Jurkat, Clone E6-1 (cell line): ENCODE results near the gene NPW.

Source experiments
- DNase-seq: peaks from one replicate; pipeline ENCODE4 v3.0.0-alpha.2; 2011; ENCODE audit warnings: low read depth, low spot score
- H3K4me3 ChIP-seq: 2 replicates; pipeline ENCODE4 v1.5.1; 2011; ENCODE audit warnings: mild to moderate bottlenecking, low read length, control low read depth, moderate library complexity

Gene NPW

DNA sequence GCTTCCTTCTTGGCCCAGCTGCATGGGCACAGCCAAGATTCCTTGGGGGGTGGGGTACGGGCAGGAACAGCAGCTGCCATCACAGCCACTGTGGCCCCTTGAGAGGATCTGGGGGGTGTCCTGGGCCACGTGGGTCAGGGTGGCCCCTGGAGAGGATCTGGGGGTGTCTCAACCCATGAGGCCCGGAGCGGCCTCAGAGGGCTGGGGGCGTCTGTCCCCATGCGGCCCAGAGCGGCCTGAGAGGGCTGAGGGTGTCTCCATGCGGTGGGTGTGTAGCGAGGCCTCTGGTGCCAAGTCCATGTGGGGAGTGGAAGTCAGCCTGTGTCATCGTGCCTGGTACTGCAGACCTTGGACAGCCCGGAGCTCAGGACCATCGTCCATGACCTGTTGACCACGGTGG, 41.9 kb downstream of the NPW start:
- no peak for DNase-seq
- no peak overlapping the region for H3K4me3 ChIP-seq

DNA sequence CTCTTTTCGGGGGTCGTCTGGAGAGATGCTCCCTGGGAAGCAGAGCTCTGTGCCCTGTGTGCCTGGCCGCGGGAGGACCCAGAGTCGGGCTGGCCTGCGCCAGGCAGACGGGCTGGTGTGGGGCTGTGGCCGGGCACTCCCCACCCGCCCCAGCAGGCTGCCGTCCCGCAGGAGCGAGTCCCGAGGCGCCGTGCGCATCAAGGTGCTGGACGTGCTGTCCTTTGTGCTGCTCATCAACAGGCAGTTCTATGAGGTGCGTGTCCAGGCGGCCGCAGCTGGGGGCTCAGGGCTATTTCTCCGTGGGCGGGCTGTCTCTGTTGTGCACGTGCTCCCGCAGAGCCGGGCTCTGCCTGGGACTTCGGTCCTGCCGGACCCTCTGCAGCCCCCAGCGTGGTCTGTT, 43.2 kb downstream of the NPW start:
- no peak for DNase-seq
- H3K4me3 ChIP-seq: no peak overlapping the region

DNA sequence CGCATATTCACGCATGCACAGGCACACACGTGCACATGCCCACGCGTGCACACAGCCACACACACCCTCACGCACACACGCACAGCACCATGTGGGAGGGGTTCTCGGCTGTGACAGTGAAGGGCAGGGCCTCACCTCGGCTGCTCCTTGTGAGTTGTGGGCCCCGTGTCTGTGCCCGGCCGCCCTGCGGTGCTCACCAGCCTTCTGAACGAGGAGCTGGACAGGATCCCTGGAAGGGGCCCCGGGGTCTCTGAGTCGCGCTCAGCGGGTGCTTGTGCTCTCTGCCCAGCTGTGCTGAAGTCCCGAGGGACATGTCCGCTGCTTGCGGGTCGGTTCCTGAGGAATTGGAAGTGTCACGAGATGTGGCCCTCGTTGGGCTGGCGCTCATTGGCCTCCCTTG, 44.3 kb downstream of the NPW start:
- no peak for DNase-seq
- no peak overlapping the region for H3K4me3 ChIP-seq

DNA sequence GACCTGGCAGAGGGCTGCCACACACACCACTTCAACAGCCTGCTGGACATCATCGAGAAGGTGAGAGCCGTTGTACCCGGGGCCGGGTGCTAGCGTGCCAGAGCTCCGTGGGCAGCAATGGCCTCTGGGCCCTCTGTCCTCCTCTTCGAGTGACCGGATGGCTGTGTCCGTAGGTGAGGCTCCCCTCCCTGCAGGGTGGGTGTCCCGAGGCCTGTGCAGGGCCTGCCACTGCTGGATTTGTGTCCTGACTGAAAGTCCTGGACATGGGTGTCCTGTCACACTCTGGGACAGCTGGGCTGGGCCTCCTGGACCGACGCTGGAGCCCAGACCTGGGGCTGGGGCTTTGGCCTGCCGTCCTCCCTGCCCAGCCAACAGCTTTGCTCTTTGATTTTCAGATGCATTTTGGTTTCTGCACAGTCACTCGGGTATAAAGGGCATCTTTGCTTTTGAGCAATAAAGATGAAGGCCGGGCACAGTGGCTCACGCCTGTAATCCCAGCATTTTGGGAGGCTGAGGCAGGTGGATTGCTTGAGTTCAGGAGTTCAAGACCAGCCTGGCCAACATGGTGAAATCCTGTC, 44.9 kb downstream of the NPW start:
- H3K4me3 ChIP-seq: no peak overlapping the region
- no peak for DNase-seq

DNA sequence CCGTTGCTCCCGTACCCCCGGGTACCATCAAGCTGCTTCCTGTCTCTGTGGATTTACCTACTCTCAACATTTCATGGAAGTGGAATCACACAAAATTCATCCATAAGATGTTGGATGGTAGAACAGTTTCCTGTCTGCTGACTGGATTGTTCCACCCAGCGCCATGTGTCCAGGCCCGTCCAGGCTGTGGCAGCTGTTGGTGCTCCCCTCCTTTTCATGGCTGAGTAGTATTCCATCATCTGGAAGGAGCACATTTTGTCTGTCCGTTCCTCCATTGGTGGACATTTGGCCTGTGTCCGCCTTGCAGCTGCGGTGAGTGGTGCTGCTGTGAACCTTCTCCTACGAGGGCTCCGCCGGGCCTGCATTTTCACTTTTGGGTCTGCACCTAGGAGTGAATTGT, 46.6 kb downstream of the NPW start:
- DNase-seq: no peak

More for the DNA sequence above, 46.6 kb downstream of the NPW start:
- no peak overlapping the region for H3K4me3 ChIP-seq
